ENCODE results near the gene ADK. TPM values are rescaled to one million over a fixed set of nuclear protein-coding genes. Genes with fewer than 3 reads are reported as not detected.

Gene ADK
- total RNA-seq, 1 donor from 2014 or later: 40.8 TPM

DNA sequence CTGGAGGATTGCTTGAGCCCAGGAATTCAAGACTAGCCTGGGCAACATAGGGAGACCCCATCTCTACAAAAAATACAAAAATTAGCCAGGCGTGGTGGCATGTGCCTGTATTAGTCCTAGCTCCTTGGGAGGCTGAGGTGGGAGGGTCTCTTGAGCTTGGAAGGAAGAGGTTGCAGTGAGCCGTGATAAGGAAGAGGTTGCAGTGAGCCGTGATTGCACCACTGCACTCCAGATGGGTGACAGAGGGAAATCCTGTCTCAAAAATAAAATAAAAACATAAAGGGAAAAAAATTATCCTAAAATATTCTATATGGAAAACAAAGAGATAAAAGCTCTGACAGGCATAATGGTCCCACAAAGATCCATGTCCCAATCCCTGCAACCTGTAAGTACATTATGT lies 587.5 kb downstream of the ADK start:
- DNase-seq (ENCODE audit: low spot score): no peak

- DNase-seq (ENCODE audit: low spot score): no peak
Measured at GRCh38 chr10:74738985-74739567, 588.1 kb downstream of the ADK start.

DNA sequence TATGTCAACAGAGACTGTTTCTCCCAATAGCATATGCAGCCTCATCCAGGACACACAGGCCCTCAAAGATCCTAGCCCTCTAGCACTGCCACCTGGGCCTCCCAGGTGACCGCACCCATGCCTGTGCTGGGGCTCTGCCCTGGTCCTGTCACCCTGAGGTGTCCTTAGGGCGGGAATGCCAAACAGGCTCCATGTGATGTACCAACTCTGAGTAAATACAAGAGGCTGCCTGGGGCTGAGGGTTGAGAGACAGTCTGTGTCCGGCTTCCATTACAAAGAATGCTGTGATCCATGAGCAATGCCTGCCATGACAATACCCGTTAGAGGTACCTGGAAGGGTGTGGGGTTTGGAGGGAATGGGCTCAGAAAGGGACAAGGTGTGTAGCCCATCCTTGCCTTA lies 592.4 kb downstream of the ADK start:
- no peak for DNase-seq (ENCODE audit: low spot score)

GRCh38 chr10:74745449-74745848 lies 594.4 kb downstream of the ADK start:
- DNase-seq (ENCODE audit: low spot score): no peak

GRCh38 chr10:74746813-74747212 lies 595.8 kb downstream of the ADK start:
- no peak for DNase-seq (ENCODE audit: low spot score)

DNA sequence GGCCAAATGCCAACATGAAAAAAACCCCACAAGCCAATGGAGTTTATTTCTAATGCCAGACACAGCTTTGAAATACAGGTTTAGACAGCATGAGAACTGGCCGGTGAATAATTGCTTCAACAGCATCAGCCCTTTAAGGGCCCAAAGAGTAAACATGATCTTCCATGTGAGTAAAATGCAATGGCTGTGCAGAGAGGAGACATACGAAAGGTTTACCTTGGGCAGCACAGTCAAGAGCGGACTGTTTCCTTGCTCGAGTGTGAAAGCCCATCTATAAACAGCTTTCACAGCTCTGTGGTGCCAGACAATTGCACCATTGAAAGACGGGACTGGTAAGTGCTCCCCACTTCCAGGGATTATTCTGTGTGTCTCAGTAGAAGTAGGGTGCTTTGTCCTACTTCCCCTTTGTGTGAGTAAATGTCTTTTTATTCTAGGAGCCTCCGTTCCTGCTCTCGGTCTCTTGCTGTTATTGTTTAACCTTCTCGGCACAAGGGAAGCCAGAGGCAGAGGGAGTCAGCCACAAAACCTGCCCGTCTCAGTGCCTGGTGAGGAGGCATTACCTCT lies 597.5 kb downstream of the ADK start:
- no peak for DNase-seq (ENCODE audit: low spot score)

GRCh38 chr10:74750848-74751274 lies 599.8 kb downstream of the ADK start:
- peak; percentile 23 for DNase-seq (ENCODE audit: low spot score)

- DNase-seq (ENCODE audit: low spot score): peak; percentile 20
Measured at GRCh38 chr10:74752371-74753040, 601.5 kb downstream of the ADK start.

DNA sequence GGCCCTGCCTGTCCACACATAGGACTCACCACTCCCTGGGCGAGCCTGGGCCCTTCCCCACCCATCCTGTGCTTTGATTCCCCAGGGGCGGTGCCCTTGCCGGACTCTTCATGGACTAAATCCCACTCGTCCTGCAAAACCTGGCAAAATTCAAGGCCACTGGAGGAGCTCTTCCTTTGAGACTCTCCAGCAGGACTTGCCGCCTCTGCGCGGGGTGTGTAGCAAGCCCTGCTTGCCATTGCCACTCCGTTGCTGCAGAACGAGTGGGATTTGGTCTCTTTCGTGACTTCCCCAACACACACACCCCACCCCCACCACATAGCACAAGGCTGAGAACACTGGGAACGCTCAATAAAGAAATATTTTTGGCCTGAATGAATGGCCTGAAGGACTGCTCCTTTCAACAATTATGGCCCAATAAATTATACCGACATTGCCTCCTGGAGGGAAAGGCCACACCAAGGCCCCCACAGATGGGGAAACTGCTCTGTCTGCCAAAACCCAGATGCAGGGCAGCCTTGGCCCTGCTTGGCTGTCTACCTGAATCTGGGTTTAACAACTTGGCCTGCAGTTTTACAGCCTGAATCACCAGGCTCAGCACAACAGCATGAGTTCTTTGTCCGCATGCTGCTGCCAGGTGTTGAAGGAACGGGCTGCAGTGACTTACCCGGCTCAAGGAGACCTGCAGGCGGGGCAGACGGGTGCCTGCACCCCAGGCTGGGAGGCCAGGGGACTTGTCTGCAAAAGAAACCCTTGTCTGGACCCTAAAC lies 602.6 kb downstream of the ADK start:
- DNase-seq (ENCODE audit: low spot score): peak; percentile 52

DNA sequence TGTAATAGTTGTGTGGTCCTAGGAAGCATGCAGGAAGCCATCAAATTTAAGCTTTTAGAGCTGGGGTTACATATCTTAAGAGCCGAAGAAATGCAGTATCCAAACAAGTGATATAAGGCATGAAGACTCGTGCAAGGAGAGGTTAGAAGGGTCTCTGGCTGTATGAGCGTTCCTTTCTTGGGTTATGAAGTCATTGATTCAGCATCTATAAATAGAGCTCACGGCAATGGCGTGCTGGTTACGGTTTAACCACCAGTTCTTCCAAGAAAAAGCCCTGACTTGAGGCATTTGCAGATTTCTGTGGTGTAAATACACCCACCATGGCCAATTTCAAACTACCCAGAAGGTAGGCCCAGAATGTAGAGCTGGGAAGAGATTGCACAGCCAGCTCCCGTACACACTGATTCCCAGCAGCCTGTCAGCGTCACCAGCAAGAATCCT lies 603.4 kb downstream of the ADK start:
- peak; percentile 15 for DNase-seq (ENCODE audit: low spot score)

DNA sequence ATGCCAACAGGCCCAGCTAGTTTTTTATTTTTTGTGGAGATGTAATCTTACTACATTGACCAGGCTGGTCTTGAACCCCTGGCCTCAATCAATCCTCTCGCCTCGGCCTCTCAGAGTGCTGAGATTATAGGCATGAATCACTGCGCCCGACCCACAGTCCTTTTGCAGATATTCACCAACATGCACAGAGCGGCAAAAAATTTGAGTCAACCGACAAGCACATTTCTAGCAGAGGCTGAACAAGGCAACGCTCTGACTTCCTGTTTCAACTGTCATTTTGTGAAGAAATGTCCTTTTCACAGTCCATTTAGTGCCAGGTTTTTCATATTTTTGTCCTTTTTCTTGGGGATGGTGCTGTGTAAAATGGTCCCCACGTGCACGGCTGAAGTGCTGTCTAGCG lies 604.3 kb downstream of the ADK start:
- peak; percentile 9 for DNase-seq (ENCODE audit: low spot score)

Other genes with a start within 250 kb of the ADK start
- 13.8 TPM for gene PLAU, start 240.1 kb upstream of the ADK start, total RNA-seq
- 256 TPM for gene VCL, start 153.1 kb upstream of the ADK start, total RNA-seq
- 48.5 TPM for gene AP3M1, start 393 bp upstream of the ADK start, total RNA-seq

Measured in ureter (tissue), 1 donor.